ENCODE data around the gene NTSR1. TPM values are rescaled to one million over a fixed set of nuclear protein-coding genes. Genes with fewer than 3 reads are reported as not detected.

NTSR1 gene
- total and polyA plus RNA-seq, 2 experiments from 2014 or later = 0.15 to 1.4 TPM

- no peak for TF ChIP-seq REST (IDR thresholded peaks at IDR 0.05; ENCODE audit: unreplicated experiment)
- no peak for TF ChIP-seq NANOG (IDR thresholded peaks at IDR 0.05; ENCODE audit: borderline replicate concordance)
Measured at GRCh38 chr20:62786157-62786556, 77.5 kb downstream of the NTSR1 start (continued).

GRCh38 chr20:62787321-62787720, 78.7 kb downstream of the NTSR1 start:
- Histone ChIP-seq H3K4me2 (no peak overlapping the region), H4K20me1 (replicated peaks; ENCODE audit: insufficient read depth) (no peaks in the 10 kb centered on the region), H3K27ac (ENCODE audit: low read depth) (no peak overlapping the region), H3K9me2 (ENCODE audit: insufficient read depth) (no peaks in the 10 kb centered on the region), H2AFZ (no peak overlapping the region), H3K79me2 (replicated peaks; ENCODE audit: insufficient read depth) (no peaks in the 10 kb centered on the region), H3K27me3 (ENCODE audit: insufficient read depth) (no peaks in the 10 kb centered on the region), H3F3A (replicated peaks; ENCODE audit: low read depth) (0 out of 2 replicates have a peak, but pooled peaks cover 2% of the 10 kb centered on the region), H3K4me1 (ENCODE audit: insufficient read depth) (no peaks in the 10 kb centered on the region), H3K4me3 (no peak overlapping the region), H3K36me3 (ENCODE audit: insufficient read depth) (no peaks in the 10 kb centered on the region)
- Mint-ChIP-seq H3K4me1 (peaks cover 9% of the 10 kb centered on the region), H3K9me3 (no peaks in the 10 kb centered on the region), H3K4me3 (no peak overlapping the region), H3K36me3 (ENCODE audit: low read depth) (no peaks in the 10 kb centered on the region), H3K27ac (no peak overlapping the region; the same call in 1 of the 2 replicates), H3K27me3 (ENCODE audit: insufficient read depth, low read depth, poor library complexity) (peaks cover 11% of the 10 kb centered on the region)
- no peak for DNase-seq (ENCODE audit: low spot score)
- ATAC-seq = no peak
- TF ChIP-seq ETS1 (IDR thresholded peaks at IDR 0.05) (no peak), STAT1 (IDR thresholded peaks at IDR 0.05; ENCODE audit: unreplicated experiment) (no peak), JUNB (IDR thresholded peaks at IDR 0.05; ENCODE audit: unreplicated experiment) (no peak), ZNF331 (CRISPR knock-in tag; IDR thresholded peaks at IDR 0.05; ENCODE audit: low read depth) (no peak), REST (IDR thresholded peaks at IDR 0.05; ENCODE audit: unreplicated experiment) (no peak), EZH2 (IDR thresholded peaks at IDR 0.05; ENCODE audit: low read depth, unreplicated experiment) (no peak), ZNF114 (CRISPR knock-in tag; IDR thresholded peaks at IDR 0.05) (no peak), CREB1 (CRISPR knock-in tag; IDR thresholded peaks at IDR 0.05; ENCODE audit: low read depth) (no peak), CTCF (conservative IDR thresholded peaks at IDR 0.05; ENCODE audit: low read depth in 2 of 2) (no peak)

Measured in GM23338 (cell line).